Kasumi-1 (cell line): ENCODE results near the gene FAM117A.

Source experiments
- DNase-seq, 2 experiments: peaks; one replicate each; lab custom pipeline; 2025; lab: John Stamatoyannopoulos, UW

Gene FAM117A

GRCh38 chr17:49707608-49708514 is 56.1 kb downstream of the FAM117A start, which contains the start of gene SLC35B1:
Gene SLC35B1, minus strand, starts transcription at chr17:49707964. Its CDS starts 131 bp downstream, at chr17:49707833.
- DNase-seq: peak; percentile 100

DNA sequence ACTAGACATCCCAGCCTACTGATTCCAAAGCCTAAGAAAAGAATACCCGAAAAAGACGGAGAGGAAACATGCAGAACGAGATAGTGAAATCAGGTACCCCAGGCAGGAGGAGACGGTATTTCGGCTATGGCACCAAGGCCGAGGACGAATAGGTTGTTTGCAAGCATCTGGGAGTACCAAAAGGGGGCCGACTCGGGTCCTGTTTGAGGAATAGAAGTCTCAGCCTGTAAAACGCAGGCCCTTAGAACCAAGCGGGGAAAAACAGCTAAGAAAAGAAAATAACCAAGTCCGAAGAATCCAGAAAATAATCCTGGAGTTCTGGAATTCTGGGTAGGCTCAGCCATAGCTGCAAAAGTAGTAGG is 56.7 kb downstream of the FAM117A start:
- peak in 1 of 2 experiments; percentile 29 for DNase-seq

DNA sequence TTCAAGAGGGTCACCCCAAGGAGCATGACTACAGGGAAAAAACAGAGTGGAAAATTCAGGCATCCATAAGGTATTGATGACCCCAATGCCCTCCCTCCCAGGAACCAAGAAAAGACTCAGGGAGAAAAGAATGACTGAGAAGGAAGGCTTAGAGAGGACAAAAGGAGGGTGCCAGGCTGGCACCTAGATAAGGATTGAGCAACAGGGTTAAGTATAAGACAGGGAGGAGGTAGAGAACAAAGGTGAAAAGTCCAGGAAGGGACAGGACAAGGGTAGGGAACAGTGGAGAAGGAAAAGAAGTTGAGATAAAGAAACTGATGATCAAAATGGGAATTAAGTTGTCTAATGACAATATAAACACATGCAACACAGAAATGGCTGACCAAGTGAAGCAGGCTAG is 58.7 kb downstream of the FAM117A start:
- DNase-seq: no peak

DNA sequence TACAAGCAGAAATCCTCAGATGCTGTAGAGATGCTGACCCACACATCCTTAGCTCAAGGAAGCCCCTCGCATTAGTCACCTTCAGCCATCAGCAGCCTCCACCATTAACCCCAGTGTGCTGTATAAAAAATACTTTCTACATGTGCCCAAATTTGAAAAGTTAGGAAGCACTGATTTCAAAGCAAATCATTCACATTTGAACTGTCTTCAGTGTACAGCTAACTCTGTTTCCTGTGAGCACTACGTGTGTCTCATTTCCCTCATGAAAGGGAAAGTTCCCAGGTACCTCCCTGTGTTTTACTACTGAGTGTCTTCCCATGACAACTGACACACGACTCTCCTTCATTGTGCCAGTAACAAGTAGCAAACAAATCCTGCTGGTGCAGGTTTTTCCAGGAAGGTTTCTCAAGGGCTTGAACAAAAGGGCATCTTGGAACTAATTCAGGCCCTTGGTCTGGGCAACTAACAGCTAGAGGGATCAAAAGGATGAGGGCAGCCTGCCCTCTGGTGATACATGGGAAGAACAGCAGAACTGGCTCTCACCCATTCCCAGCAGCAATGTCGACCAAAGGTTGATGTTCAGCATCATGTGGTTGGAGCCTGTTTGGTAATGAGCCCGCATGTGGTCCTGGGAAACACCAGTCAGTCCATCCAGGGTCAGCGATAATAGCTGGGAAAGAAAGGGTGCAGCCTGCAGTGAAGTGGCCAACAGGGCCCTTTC is 60.2 kb downstream of the FAM117A start:
- DNase-seq: peak; percentile 79 to 88

DNA sequence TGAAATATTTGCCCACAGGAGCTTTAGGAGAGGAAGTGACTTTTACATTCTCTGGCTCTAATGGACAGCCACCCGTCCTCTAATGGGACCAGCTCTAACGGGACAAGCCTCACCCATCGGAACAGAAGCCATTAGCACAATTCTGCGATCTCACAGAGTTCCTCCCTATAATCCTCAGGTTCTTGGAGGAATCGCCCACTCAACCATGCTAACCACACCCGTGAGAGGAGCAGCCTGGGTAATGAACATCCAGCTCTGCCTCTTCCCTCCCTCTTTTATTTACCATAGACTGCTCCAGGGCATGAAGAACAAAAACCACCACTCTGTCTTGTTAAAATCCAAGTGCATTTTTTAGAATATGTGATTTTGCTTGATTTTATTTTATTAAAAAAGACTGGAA is 63.0 kb downstream of the FAM117A start:
- no peak for DNase-seq

DNA sequence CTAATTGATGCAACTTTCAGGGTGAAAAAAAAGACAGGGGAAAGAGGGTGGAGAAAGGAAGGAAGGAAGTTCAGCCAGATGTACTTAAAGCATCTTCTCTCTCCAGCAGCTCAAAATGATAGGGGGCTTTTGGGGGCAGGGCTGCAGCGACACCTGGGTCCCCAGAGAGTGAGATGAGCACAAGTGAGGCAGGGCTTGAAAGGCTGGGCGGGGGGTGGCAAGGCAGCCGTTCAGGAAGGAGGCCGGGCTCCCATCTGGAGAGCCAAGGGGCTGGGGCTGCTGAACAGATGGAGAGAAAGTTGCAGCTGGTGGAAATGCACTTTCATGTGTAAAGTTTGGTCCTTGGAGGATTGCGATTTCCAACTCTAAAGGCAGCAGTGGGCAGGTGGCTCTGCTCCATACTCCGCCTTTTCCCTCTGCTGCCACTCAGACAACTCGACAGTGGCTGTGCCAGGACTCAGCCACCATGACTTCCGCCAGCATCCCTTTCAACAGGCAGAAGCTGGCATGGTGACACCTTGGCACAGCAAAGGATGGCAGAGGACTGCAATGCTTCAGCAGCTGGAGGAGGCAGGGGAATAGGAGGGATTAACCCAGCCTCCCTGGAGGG is 63.9 kb downstream of the FAM117A start:
- DNase-seq: no peak

DNA sequence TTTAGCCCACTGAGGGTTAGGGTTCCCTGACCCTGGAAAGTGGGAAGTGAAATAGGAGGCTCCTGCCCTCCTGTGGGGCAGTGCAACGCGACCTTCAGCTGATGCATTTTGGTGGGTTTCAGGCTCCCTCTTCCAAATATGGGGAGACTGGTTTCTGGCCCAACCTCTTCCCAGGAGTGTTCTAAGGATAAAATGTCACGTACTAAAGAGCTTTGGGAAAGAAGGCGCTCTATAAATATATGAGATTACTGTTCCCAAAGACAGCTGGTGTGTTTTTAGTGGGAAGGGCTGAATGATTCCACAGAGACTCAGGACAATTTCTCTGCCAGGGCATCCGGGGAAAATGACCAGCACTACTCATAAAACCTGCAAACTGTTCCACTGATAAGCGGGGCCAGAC is 65.9 kb downstream of the FAM117A start:
- no peak for DNase-seq

DNA sequence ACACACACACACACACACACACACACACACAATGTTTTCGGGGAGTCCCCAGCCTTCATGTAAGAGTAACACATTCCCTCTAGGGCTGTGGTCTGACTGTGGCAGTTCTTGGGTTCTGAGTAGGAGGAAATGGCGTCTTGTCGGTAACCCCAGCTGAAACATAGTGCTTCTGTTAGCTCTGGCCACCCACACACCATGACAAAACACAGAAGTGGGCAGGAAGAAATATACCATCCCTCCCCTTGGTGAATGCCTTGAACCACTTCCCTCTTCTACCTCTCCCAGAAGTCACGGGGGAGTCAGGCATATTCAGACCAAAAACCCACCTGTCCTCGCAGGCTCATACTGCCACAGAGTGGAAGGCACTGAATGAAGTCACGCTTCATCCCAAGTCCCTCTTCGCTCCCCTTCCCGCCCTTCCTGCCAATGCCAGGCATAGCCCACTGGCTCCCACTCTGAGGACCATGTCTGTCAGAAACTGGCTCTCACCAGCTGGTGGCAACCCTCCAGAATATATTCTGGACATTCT is 67.6 kb downstream of the FAM117A start:
- DNase-seq: peak; percentile 71 to 77

- no peak for DNase-seq
Measured at GRCh38 chr17:49695698-49696232, 68.2 kb downstream of the FAM117A start.

DNA sequence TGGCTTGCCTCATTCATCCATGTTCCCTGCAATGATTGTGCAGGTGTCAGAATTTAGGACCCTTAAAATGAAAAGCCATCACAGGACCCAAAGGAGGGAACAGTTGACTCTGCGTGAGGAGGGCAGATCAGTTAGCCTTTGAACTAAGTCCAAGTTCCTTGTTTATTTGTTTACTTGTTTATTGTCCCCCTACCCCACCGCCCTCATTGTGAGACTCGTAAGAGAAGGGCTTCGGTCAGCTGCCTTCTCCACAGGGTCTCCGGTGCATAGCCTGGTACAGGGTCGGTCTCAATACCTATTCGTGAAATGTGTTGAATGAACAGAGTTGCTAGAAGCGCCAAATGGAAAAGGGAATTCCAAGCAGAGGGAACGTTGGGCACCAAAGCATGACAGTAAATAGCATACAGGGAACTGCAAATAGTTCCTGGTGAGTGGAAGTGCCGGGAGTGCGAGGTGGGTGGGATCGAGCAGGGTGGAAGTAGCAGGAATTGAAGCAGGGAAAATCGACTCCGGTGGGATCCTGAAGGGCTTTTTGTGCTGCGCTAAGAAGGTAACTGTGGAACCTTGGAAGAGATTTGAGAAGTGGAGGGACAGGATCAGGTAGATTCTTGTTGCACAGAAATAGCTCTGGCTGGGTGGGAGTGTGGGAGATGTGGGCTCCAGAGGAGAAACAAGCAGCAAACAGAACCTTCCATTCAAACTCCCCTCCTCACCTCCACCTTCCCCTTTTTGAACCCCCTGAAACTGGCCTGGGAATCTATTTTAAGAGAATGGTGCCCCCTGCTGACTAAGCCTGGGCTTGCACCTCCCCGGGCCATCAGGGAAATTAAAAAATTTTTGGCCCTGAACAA is 68.9 kb downstream of the FAM117A start:
- peak; percentile 76 to 82 for DNase-seq

- DNase-seq: no peak
Measured at GRCh38 chr17:49692751-49693150, 71.2 kb downstream of the FAM117A start.

DNA sequence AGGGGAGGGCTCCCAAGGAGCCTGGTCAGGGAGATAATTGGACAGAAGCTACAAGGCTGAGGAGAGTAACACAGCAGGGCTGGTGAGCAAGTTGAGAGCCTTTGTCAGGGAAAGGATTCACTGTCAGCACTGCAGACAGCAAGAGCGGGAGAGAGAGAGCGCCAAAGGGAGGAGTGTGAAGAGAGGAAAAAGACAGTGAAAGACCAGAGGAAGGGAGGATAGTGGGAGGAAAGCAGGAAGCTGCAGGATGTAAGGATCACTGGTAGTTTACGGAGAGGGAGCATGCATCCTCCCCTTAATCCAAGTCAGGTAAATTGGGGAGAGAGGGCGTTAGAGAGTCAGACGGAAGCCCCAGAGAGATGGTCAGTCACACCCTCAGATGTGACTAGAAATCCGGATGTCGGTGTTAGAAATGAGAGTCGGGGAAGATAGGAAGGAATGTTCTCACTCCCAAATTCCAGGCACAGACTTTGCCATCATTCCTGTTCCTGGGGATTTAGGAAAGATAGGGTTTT is 72.2 kb downstream of the FAM117A start:
- DNase-seq: no peak

GRCh38 chr17:49691086-49691676 is 72.8 kb downstream of the FAM117A start:
- DNase-seq: no peak

DNA sequence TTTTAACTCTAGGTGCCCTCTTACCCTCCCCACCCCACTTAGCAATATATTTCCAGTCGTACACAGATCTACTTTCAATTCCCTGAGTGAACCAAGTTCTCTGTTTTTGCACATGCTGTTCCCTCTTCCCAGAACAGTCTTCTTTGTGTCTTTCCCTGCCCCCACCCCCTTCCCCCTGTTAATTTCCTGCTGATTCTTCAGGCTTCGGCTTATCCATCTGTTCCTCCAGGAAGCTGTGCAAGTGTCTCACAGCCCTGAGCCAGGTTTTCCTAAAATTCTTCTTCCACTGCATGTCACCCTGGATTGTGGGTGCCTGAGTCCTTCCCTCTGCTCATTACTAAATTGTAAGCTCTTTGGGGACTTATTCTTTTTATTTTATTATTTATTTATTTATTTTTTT is 73.7 kb downstream of the FAM117A start:
- DNase-seq: no peak

- DNase-seq: no peak
Measured at GRCh38 chr17:49688848-49689247, 75.1 kb downstream of the FAM117A start.

GRCh38 chr17:49687878-49688491 is 75.9 kb downstream of the FAM117A start:
- peak; percentile 47 to 61 for DNase-seq

GRCh38 chr17:49681106-49681979 is 82.6 kb downstream of the FAM117A start:
- DNase-seq: peak in 1 of 2 experiments; percentile 40

DNA sequence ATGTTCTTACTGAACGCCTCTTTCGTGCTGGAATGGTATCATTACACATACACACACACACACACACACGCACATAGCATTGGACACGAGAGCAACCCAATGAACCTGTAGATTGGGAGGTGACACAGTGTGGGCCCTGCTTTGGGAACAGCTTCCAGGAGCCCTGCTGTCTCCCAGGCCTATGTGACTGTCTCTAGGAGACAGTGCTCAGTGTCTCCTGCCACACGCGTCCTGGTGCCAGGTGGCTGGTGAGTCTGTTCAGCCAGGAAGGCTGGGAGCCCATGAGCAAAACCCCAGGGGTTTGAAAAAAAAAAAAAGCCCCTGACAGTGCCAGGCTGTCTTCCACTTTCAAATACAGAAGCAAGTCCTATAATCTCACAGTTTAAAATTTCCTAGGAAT is 83.6 kb downstream of the FAM117A start:
- DNase-seq: no peak
